ENCODE data around the gene DLEC1. TPM values are rescaled to one million over a fixed set of nuclear protein-coding genes. Genes with fewer than 3 reads are reported as not detected.
A peak's percentile ranks its signal among the peaks of the same experiment; 100 is the strongest.

DLEC1 gene
- total and polyA plus RNA-seq, 2 donors from 2014 or later = 0.52 to 3.3 TPM

- intact Hi-C loops (cut with DNase I) = no loop called here
- FAIRE-seq (no peak), DNase-seq (peak in 1 of 5 donors; percentile 19)
- Histone ChIP-seq H3K9me3 (ENCODE audit: control insufficient read depth in 2 of 3, insufficient read depth in 1 of 3, low read length in 3 of 3) (no peaks in the 10 kb centered on the region), H3K9ac (ENCODE audit: low read length in 3 of 3) (no peak overlapping the region), H3K4me1 (ENCODE audit: control insufficient read depth in 2 of 3, insufficient read depth in 2 of 3, low read depth in 1 of 3, low read length in 3 of 3) (no peaks in the 10 kb centered on the region), H3K4me3 (ENCODE audit: low read length in 3 of 3) (no peak overlapping the region), H3K27me3 (ENCODE audit: control insufficient read depth, insufficient read depth, low read length) (no peaks in the 10 kb centered on the region), H3K27ac (ENCODE audit: low read depth in 2 of 2, low read length in 2 of 2) (no peak overlapping the region), H3K36me3 (ENCODE audit: control insufficient read depth in 2 of 3, insufficient read depth in 3 of 3, low read length in 3 of 3) (no peaks in the 10 kb centered on the region)
- no peak for TF ChIP-seq CTCF (IDR thresholded peaks at IDR 0.05; ENCODE audit: borderline replicate concordance, extremely low read depth, insufficient read depth)
These were observed 72.8 kb downstream of the DLEC1 start for GRCh38 chr3:38111696-38112377.

GRCh38 chr3:38112378-38112761, 73.4 kb downstream of the DLEC1 start:
- Histone ChIP-seq H3K36me3 (ENCODE audit: control insufficient read depth in 2 of 3, insufficient read depth in 3 of 3, low read length in 3 of 3) (no peaks in the 10 kb centered on the region), H3K27ac (ENCODE audit: low read depth in 2 of 2, low read length in 2 of 2) (no peak overlapping the region), H3K4me3 (ENCODE audit: low read length in 3 of 3) (no peak overlapping the region), H3K4me1 (ENCODE audit: control insufficient read depth in 2 of 3, insufficient read depth in 2 of 3, low read depth in 1 of 3, low read length in 3 of 3) (no peaks in the 10 kb centered on the region), H3K27me3 (ENCODE audit: control insufficient read depth, insufficient read depth, low read length) (no peaks in the 10 kb centered on the region), H3K9me3 (ENCODE audit: control insufficient read depth in 2 of 3, insufficient read depth in 1 of 3, low read length in 3 of 3) (no peaks in the 10 kb centered on the region), H3K9ac (ENCODE audit: low read length in 3 of 3) (no peak overlapping the region)
- FAIRE-seq (no peak), DNase-seq (peak in 1 of 5 donors; percentile 19)
- TF ChIP-seq CTCF (IDR thresholded peaks at IDR 0.05; ENCODE audit: borderline replicate concordance, extremely low read depth, insufficient read depth) = no peak
- intact Hi-C loops (cut with DNase I) = no loop called here

- Histone ChIP-seq H3K36me3 (ENCODE audit: control insufficient read depth in 2 of 3, insufficient read depth in 3 of 3, low read length in 3 of 3) (peaks cover 0 to 4% (median 0%) of the 10 kb centered on the region in 3 donors), H3K9ac (ENCODE audit: low read length in 3 of 3) (no peak overlapping the region), H3K9me3 (ENCODE audit: control insufficient read depth in 2 of 3, insufficient read depth in 1 of 3, low read length in 3 of 3) (no peaks in the 10 kb centered on the region), H3K27me3 (ENCODE audit: control insufficient read depth, insufficient read depth, low read length) (no peaks in the 10 kb centered on the region), H3K4me3 (ENCODE audit: low read length in 3 of 3) (no peak overlapping the region), H3K27ac (ENCODE audit: low read depth in 2 of 2, low read length in 2 of 2) (no peak overlapping the region), H3K4me1 (ENCODE audit: control insufficient read depth in 2 of 3, insufficient read depth in 2 of 3, low read depth in 1 of 3, low read length in 3 of 3) (peaks cover 0 to 3% (median 0%) of the 10 kb centered on the region in 3 donors)
- FAIRE-seq = no peak
- peak in 3 of 5 donors; percentile 7 to 69 (median 34) for DNase-seq
- no peak for TF ChIP-seq CTCF (IDR thresholded peaks at IDR 0.05; ENCODE audit: borderline replicate concordance, extremely low read depth, insufficient read depth)
- intact Hi-C loops (cut with DNase I) = no loop called here
These were observed 75.3 kb downstream of the DLEC1 start for GRCh38 chr3:38114052-38114874.

Data from kidney (tissue), 14 donors.